ENCODE results near the gene TTC33.

DNA sequence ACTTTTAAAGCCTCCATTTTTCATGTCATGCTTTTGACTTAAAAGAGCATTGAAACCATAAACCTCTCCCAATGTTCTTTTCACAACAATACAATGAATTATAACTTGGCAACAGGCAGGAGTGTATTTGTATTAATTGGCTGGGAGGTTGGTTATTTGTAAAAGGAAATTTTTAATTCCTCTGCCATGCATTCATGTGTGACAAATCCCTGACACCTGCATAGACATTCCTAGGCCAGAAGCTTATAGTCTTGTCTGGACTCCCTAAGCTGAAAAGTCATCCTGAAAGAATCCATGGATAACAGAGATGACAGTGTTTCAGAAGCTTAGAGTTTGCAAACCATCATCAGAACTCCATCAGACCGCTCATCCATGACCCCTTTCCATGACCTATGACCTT is 152.4 kb downstream of the TTC33 start:
- TF ChIP-seq, protein P1, sequence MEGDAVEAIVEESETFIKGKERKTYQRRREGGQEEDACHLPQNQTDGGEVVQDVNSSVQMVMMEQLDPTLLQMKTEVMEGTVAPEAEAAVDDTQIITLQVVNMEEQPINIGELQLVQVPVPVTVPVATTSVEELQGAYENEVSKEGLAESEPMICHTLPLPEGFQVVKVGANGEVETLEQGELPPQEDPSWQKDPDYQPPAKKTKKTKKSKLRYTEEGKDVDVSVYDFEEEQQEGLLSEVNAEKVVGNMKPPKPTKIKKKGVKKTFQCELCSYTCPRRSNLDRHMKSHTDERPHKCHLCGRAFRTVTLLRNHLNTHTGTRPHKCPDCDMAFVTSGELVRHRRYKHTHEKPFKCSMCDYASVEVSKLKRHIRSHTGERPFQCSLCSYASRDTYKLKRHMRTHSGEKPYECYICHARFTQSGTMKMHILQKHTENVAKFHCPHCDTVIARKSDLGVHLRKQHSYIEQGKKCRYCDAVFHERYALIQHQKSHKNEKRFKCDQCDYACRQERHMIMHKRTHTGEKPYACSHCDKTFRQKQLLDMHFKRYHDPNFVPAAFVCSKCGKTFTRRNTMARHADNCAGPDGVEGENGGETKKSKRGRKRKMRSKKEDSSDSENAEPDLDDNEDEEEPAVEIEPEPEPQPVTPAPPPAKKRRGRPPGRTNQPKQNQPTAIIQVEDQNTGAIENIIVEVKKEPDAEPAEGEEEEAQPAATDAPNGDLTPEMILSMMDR (IDR thresholded peaks at IDR 0.05), result no peak
- no peak for TF ChIP-seq POLR2A (IDR thresholded peaks at IDR 0.05)

Measured in right lobe of liver (tissue), 4 donors.